Femur (tissue), 1 donor: Measurements from ENCODE around the gene GADD45GIP1.
A peak's percentile ranks its signal among the peaks of the same experiment; 100 is the strongest.
"Not testable (repeated sequence)": the region's sequence is repeated elsewhere in the genome, so short reads cannot be mapped to it uniquely, and the experiment has no call there.

Source experiments
- DNase-seq: peaks from one replicate; pipeline ENCODE4 v3.0.0-alpha.2; 2017

GADD45GIP1 gene

GRCh38 chr19:12938779-12939601, 18.0 kb downstream of the GADD45GIP1 start:
- DNase-seq, result no peak

- DNase-seq, result peak; percentile 100
Measured at GRCh38 chr19:12937927-12938778, 18.9 kb downstream of the GADD45GIP1 start, which contains the start of gene CALR. TSS of gene CALR (plus strand) at chr19:12938609. CDS start at chr19:12938680, 71 bp downstream.

- no peak for DNase-seq
Measured at GRCh38 chr19:12937093-12937926, 19.7 kb downstream of the GADD45GIP1 start.

- DNase-seq, result no peak
Measured at GRCh38 chr19:12936582-12936981, 20.4 kb downstream of the GADD45GIP1 start.

GRCh38 chr19:12935071-12935470, 22.0 kb downstream of the GADD45GIP1 start:
- no peak for DNase-seq

GRCh38 chr19:12933287-12934072, 23.5 kb downstream of the GADD45GIP1 start, which contains the start of gene FARSA:
TSS of gene FARSA (minus strand) at chr19:12933711. CDS start at chr19:12933696, 15 bp downstream.
- DNase-seq, result peak; percentile 97

- no peak for DNase-seq
Measured at GRCh38 chr19:12932392-12933286, 24.4 kb downstream of the GADD45GIP1 start.

GRCh38 chr19:12930002-12930645, 26.9 kb downstream of the GADD45GIP1 start:
- DNase-seq, result no peak

- DNase-seq, result no peak
Measured at GRCh38 chr19:12924621-12925310, 32.3 kb downstream of the GADD45GIP1 start.

GRCh38 chr19:12922959-12923358, 34.1 kb downstream of the GADD45GIP1 start:
- DNase-seq, result no peak

GRCh38 chr19:12921047-12921446, 36.0 kb downstream of the GADD45GIP1 start:
- DNase-seq, result no peak

GRCh38 chr19:12918253-12918652, 38.8 kb downstream of the GADD45GIP1 start:
- DNase-seq, result no peak

- DNase-seq, result not testable (repeated sequence)
Measured at GRCh38 chr19:12915860-12916259, 41.2 kb downstream of the GADD45GIP1 start.

- peak; percentile 69 for DNase-seq
Measured at GRCh38 chr19:12913851-12914690, 43.0 kb downstream of the GADD45GIP1 start.

GRCh38 chr19:12913011-12913561, 43.9 kb downstream of the GADD45GIP1 start:
- peak; percentile 86 for DNase-seq

GRCh38 chr19:12912571-12912970, 44.5 kb downstream of the GADD45GIP1 start:
- no peak for DNase-seq

- DNase-seq, result no peak
Measured at GRCh38 chr19:12907166-12907565, 49.9 kb downstream of the GADD45GIP1 start.
